HG03025 (cell line): ENCODE results near the gene TRMT112.

Experiments used
- ATAC-seq: cut with Tn5 transposase; IDR thresholded peaks from one replicate; pipeline ENCODE4 v1.9.1; 2021; ENCODE audit warnings: mild to moderate bottlenecking, moderate library complexity; ENCODE audit not compliant: unreplicated experiment, low FRiP score

Gene TRMT112

GRCh38 chr11:64317325-64317960 is at the start of gene TRMT112:
Gene TRMT112 (minus strand): TSS chr11:64317559. CDS start chr11:64317526, 33 bp downstream.
- peak; percentile 57 for ATAC-seq

DNA sequence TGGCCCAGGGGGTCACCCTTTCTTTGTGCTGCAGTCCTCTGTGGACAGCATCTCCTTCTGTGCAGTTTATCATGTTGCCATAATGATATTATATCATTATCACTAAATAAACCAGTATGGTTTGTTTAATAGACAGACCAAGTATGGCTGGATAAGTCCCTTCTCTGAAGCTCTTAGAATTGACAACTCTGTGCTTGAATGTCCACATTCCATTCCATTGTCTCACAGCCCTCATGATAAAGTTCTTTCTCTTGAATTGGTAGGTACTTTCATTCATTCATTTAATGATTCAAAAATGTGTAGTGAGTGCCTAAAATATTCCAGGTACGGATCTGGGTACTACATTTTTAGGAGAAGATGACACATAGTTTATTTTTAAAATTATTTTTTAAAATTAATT is 49.4 kb upstream of the TRMT112 start:
- ATAC-seq: no peak

- no peak for ATAC-seq
These were observed 47.6 kb upstream of the TRMT112 start for GRCh38 chr11:64364911-64365310.

- no peak for ATAC-seq
These were observed 47.1 kb upstream of the TRMT112 start for GRCh38 chr11:64364435-64364834.

GRCh38 chr11:64362339-64362738 is 45.0 kb upstream of the TRMT112 start:
- no peak for ATAC-seq

- no peak for ATAC-seq
These were observed 44.3 kb upstream of the TRMT112 start for GRCh38 chr11:64361659-64362058.

DNA sequence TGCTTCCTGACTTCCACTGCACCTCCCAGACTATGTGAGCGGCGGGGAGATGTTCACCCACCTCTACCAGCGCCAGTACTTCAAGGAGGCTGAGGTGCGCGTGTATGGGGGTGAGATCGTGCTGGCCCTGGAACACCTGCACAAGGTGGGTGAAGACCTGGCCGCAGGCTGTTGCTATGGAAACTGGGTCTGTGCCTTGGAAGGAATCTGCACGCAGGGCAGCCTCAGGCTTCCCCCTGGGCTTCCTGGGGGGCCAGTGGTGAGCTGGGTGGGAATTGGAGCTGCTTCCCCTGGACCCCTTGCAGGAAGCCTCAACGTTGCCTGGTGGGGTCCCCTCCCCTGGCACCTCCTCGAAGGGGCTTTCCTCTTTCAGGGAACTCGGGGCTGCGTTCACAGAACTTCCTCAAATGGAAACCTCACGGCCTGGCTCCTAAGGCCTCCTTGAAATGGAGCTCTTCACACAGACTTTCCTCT is 43.1 kb upstream of the TRMT112 start:
- no peak for ATAC-seq

DNA sequence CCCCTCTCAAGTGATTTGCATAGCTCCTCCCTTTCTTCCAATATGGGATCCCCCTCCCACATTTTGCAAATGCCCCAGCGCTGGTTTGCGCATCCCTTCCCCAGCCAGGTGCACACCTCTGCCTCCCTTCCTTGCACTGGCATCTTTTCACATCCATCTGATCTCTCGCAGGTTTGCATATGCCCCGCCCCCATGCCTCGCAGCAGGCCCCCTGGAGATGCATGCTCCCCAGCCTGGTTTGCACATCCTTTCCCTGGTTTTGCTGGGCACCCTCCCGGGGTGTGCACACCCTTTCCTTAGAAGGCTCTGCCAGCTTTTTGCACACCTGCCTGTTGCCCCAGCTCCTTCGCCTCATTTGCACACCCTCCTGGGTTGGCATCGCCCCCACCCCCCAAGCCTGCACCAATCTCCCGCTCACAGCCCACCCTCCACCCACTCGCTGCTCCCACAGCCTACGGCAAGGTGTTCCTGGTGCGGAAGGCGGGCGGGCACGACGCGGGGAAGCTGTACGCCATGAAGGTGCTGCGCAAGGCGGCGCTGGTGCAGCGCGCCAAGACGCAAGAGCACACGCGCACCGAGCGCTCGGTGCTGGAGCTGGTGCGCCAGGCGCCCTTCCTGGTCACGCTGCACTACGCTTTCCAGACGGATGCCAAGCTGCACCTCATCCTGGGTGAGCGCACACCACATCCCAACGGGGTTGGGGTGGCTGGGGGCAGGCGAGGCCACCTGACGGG is 42.5 kb upstream of the TRMT112 start:
- ATAC-seq: no peak

DNA sequence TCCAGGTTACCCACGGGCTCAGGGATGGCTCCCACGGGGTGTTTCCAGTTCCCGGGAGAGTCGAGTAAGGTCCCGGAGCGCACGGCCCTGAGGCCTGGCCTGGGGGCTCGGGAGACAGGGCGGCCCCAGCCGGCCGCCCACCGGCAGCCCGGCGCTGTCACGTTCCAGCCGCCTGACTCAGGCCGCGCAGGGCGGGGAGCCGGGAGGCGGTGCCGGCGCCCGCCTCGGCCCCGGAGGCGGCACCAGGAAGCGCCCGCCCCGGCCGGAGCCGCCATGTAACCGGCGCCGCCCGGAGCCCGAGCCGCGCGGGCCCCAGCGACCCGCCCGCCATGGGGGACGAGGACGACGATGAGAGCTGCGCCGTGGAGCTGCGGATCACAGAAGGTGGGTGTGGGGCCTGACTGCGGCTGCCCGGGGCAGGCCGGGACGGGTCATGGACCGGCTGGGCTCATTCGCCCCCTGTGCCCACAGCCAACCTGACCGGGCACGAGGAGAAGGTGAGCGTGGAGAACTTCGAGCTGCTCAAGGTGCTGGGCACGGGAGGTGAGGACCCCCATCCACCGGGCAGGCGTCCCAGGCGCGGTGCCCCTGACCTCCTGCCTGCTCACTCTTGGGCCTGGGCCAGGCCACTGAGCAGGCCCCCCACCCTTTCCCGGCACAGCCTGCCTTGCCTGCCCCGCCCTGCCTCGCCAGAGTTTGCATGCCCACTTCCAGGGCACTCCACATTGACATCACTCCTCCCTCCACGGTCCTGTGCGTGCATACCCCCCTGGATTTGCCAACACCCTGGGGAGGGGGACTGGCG is 41.8 kb upstream of the TRMT112 start, which contains the start of gene RPS6KA4:
Gene RPS6KA4 (plus strand): TSS at position 256 of the 805 bp plus-strand sequence. CDS start 74 bp downstream, at position 330.
- no peak for ATAC-seq

DNA sequence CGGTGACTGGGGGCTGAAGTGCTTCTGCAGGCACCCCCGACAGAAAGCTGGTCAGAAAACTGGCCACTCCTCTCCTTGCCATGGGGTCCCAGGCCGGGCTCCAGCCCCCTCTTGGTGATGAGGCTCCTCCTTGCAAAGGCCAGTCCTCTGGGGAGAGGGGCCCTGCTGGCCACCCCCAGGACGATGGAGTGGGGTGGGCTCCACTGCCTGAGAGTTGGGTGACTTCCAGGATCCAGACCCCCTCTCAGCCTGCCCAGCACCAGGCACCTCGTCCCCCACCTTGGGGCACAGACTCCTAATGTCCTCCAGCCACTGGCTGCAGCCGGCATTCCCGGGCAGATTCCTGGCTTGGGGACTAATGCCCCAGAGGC is 41.2 kb upstream of the TRMT112 start:
- ATAC-seq: no peak

DNA sequence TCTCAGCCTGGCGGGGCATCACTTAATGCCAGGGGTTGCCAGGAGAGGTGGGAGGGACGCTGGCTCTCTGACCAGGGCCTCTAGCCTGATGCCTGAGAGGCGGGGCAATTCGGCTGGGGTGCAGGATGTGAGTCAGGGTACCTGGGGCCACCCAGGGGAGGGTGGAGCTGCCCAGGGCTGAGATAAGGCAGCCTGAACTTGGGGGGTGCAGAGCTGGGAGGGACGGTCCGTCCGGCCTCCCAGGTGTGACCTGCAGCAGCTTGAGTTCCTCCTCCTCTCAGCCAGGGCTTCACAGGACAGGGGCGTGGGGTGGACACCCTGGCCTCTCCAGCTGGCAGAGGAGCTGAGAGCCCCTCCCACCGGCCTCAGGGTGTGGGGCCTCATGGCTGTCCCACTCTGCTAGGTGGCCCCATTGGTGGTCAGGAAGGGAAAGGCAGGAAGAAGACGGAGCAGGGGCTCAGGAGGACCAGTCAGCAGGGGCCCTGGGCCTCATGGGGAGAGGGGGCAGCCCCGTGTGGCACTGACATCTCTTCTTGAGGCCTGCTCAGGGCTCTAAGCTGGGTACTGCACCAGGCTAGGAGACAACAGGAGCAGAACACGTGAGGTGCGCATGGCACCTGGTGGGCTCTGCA is 40.7 kb upstream of the TRMT112 start:
- ATAC-seq: no peak

DNA sequence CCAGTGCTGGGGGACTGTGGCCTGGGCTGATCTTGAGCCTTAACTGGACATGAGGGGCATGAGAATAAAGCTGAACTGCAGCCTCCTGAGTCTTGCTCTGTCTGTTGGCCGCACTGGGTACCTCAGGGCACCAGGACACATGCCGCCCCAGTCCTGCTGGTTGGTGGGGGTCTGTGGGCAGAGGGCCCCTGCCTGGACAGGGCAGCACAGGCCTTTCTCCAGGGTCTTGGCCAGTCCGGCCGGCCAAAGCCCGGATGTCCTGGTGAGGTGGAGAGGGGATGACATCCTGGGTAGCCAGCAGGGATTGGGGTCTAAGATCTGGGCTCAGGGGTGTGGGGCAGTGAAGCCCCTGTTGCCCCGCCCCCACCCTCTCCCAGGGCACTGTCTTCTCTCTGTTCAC is 40.1 kb upstream of the TRMT112 start:
- no peak for ATAC-seq

DNA sequence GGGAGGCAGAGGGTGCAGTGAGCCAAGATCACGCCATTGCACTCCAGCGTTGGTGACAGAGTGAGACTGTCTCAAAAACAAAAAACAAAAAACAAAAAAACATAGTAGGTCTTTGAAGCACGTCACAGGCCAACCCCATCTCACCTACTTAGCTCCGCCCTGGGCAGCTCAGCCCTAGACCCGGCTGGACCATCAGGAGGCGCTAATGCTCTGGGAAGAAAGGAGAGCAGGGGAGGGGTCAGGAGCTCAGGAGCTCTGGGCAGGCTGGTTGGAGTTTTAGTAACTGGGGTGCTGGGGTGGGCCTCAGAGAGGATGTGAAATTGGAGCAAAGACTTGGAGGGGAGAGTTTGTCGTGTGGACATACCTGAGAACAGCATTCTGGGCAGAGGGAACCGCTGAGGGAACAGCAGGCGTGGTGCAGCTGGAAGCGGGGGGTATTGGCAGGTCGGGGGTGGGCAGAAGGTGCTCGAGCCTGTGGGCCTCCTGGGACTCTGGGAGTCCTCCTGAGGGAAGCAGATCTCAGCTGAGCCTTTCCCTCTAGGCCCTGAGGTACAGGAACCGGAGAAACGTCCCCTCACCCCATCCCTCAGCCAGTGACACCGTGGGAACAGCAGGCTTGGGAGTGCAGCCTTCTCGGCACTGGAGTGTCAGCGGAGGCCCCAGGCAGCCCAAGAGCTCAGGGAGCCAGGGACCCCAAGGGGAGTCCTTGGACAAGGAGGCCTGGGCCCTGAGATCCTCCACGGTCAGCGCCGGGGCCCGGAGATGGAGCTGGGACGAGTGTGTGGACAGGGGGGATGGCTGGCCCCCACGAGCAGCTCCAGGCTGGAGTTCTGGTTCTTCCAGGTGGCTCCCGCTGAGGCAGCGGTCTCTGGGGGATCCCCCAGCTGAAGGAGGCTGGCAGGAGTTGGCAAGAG is 39.4 kb upstream of the TRMT112 start:
- no peak for ATAC-seq

GRCh38 chr11:64355078-64355940 is 38.0 kb upstream of the TRMT112 start:
- ATAC-seq: no peak

DNA sequence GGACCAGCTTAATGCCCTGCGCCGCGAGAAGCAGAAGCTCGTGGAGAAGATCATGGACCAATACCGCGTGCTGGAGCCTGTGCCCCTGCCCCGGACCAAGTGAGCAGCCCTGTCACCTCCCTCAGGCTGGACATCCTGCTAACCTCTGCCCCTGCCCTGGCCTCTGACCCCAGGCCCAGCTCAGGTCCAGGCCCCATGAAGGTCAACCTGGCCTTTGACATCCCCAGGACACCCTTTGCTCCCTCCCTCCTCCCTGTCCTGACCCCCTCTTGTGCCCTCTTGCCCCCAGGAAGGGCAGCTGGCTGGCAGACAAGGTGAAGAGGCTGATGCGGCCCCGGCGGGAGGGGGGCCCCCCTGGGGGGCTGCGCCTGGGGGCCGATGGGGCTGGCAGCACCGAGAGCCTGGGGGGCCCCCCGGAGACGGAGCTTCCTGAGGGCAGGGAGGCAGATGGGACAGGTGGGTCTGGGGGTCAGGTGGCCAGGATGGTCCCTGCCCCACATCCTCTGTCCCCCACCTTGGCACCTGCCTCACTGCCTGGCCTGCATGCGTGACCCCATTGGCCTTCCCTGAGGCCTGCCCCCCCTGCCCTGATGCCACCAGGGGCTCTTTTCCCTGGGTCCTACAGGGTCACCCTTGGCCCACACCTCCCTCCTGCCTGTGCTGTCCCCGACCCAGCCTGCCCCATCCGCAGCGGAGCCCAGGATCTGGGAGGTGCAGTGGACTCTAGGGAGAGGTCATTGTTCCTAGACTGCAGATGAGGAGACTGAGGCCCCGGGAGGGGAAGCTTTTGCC is 36.6 kb upstream of the TRMT112 start:
- no peak for ATAC-seq

- no peak for ATAC-seq
These were observed 35.8 kb upstream of the TRMT112 start for GRCh38 chr11:64352995-64353714.
